ENCODE data around the gene SELENOM. TPM values are rescaled to one million over a fixed set of nuclear protein-coding genes. Genes with fewer than 3 reads are reported as not detected.

Gene SELENOM
- polyA plus RNA-seq, 1 donor from 2014 or later: 6.6 TPM

DNA sequence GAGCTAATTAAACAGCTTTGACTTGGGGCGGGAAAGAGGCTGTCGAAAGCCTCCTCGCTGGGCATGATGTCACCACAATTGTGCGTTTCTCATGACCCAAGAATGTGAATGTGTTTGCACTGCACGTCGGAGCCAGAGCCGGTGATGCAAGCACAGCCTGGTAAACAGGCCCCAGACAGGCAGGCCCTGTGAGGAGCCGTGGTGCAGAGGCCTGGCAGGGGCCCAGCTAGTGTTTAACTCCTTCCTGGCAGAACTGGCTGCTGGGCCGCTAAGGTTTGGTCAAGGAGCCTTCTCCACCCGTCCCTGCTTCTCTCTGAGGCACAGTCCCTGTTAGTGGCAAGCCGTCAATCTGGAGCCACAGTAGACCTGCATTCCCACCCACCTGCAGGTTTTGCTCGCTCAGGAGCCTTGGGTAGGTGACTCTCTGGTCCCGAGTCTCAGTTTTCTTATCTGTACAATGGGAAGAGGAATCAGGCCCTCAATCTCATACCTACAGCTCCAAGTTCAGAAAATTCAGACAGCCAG, 51.7 kb downstream of the SELENOM start:
- no peak overlapping the region for H3K4me2 ChIP-seq (ENCODE audit: low read length)

DNA sequence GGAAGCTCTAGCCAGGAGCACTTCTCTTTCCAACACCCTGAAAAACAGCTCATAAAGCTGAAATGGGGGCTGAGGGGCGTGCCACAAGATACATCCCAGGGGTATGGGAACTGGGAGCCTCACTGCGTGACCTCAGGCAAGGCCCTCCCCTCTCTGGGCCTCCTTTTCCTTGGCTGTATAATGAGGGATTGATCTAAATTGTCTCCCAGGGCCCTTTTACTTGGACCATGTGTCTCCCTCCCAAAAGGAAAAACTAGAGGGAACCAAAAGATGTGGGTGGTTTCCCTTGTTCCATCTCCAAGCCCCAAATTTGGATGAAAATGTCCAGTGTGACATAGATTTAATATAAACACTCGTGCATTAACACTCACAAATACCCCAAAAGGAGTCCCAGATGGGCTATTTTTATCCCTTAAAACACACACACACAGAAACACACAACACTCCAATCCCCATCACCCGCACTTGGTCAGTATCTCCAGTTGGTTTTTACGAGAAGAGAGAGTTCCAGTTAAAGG, 52.2 kb downstream of the SELENOM start:
- H3K4me3 ChIP-seq (ENCODE audit: low read length): no peak overlapping the region
- no peak overlapping the region for H3K27ac ChIP-seq (ENCODE audit: low read length)
- H3K9ac ChIP-seq (ENCODE audit: low read length): no peak overlapping the region

More for the DNA sequence above, 51.7 kb downstream of the SELENOM start:
- no peak overlapping the region for H3K4me3 ChIP-seq (ENCODE audit: low read length)
- H4K20me1 ChIP-seq (ENCODE audit: insufficient read depth): no peaks in the 10 kb centered on the region
- H3K9me3 ChIP-seq (ENCODE audit: low read length): no peaks in the 10 kb centered on the region
- H3K27ac ChIP-seq (ENCODE audit: low read length): no peak overlapping the region
- H2AFZ ChIP-seq (ENCODE audit: low read depth, low read length): no peak overlapping the region
- TF ChIP-seq RAD21 (conservative IDR thresholded peaks at IDR 0.05): no peak
- no peaks in the 10 kb centered on the region for H3K9me2 ChIP-seq (ENCODE audit: insufficient read depth, low read length)
- no peaks in the 10 kb centered on the region for H3K79me2 ChIP-seq (replicated peaks; ENCODE audit: insufficient read depth, low read length)
- H3K36me3 ChIP-seq (ENCODE audit: insufficient read depth, low read length): no peaks in the 10 kb centered on the region
- no peaks in the 10 kb centered on the region for H3K27me3 ChIP-seq (ENCODE audit: insufficient read depth, low read depth, low read length)
- H3F3A ChIP-seq (ENCODE audit: insufficient read depth, low read length, poor library complexity, severe bottlenecking): no peaks in the 10 kb centered on the region
- H3K9ac ChIP-seq (ENCODE audit: low read length): no peak overlapping the region

More for the DNA sequence above, 52.2 kb downstream of the SELENOM start:
- no peaks in the 10 kb centered on the region for H3K27me3 ChIP-seq (ENCODE audit: insufficient read depth, low read depth, low read length)
- TF ChIP-seq TAF1 (IDR thresholded peaks at IDR 0.05; ENCODE audit: low read depth) (no peak), MXI1 (conservative IDR thresholded peaks at IDR 0.05; ENCODE audit: poor library complexity, severe bottlenecking) (no peak), RAD21 (conservative IDR thresholded peaks at IDR 0.05) (no peak), SMC3 (conservative IDR thresholded peaks at IDR 0.05; ENCODE audit: poor library complexity) (no peak), EZH2 (IDR thresholded peaks at IDR 0.05; ENCODE audit: borderline replicate concordance, insufficient read depth, low read length, poor library complexity, severe bottlenecking) (no peak), POLR2AphosphoS5 (IDR thresholded peaks at IDR 0.05) (no peak), EP300 (conservative IDR thresholded peaks at IDR 0.05; ENCODE audit: poor library complexity, severe bottlenecking) (no peak)
- TF ChIP-seq, protein P1, sequence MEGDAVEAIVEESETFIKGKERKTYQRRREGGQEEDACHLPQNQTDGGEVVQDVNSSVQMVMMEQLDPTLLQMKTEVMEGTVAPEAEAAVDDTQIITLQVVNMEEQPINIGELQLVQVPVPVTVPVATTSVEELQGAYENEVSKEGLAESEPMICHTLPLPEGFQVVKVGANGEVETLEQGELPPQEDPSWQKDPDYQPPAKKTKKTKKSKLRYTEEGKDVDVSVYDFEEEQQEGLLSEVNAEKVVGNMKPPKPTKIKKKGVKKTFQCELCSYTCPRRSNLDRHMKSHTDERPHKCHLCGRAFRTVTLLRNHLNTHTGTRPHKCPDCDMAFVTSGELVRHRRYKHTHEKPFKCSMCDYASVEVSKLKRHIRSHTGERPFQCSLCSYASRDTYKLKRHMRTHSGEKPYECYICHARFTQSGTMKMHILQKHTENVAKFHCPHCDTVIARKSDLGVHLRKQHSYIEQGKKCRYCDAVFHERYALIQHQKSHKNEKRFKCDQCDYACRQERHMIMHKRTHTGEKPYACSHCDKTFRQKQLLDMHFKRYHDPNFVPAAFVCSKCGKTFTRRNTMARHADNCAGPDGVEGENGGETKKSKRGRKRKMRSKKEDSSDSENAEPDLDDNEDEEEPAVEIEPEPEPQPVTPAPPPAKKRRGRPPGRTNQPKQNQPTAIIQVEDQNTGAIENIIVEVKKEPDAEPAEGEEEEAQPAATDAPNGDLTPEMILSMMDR (IDR thresholded peaks at IDR 0.05; ENCODE audit: poor library complexity, severe bottlenecking): no peak
- TF ChIP-seq, protein P2, sequence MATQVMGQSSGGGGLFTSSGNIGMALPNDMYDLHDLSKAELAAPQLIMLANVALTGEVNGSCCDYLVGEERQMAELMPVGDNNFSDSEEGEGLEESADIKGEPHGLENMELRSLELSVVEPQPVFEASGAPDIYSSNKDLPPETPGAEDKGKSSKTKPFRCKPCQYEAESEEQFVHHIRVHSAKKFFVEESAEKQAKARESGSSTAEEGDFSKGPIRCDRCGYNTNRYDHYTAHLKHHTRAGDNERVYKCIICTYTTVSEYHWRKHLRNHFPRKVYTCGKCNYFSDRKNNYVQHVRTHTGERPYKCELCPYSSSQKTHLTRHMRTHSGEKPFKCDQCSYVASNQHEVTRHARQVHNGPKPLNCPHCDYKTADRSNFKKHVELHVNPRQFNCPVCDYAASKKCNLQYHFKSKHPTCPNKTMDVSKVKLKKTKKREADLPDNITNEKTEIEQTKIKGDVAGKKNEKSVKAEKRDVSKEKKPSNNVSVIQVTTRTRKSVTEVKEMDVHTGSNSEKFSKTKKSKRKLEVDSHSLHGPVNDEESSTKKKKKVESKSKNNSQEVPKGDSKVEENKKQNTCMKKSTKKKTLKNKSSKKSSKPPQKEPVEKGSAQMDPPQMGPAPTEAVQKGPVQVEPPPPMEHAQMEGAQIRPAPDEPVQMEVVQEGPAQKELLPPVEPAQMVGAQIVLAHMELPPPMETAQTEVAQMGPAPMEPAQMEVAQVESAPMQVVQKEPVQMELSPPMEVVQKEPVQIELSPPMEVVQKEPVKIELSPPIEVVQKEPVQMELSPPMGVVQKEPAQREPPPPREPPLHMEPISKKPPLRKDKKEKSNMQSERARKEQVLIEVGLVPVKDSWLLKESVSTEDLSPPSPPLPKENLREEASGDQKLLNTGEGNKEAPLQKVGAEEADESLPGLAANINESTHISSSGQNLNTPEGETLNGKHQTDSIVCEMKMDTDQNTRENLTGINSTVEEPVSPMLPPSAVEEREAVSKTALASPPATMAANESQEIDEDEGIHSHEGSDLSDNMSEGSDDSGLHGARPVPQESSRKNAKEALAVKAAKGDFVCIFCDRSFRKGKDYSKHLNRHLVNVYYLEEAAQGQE (IDR thresholded peaks at IDR 0.05; ENCODE audit: borderline replicate concordance): no peak
- no peaks in the 10 kb centered on the region for H4K20me1 ChIP-seq (ENCODE audit: insufficient read depth)
- no peaks in the 10 kb centered on the region for H3K36me3 ChIP-seq (ENCODE audit: insufficient read depth, low read length)
- no peaks in the 10 kb centered on the region for H3F3A ChIP-seq (ENCODE audit: insufficient read depth, low read length, poor library complexity, severe bottlenecking)
- no peak overlapping the region for H3K4me2 ChIP-seq (ENCODE audit: low read length)
- H3K9me3 ChIP-seq (ENCODE audit: low read length): no peaks in the 10 kb centered on the region
- no peak overlapping the region for H2AFZ ChIP-seq (ENCODE audit: low read depth, low read length)
- H3K79me2 ChIP-seq (replicated peaks; ENCODE audit: insufficient read depth, low read length): no peaks in the 10 kb centered on the region
- no peaks in the 10 kb centered on the region for H3K9me2 ChIP-seq (ENCODE audit: insufficient read depth, low read length)

Other genes starting within 250 kb of the SELENOM start
- gene MORC2, start 138.8 kb downstream of the SELENOM start, polyA plus RNA-seq: 15.1 and 16.2 TPM in 2 replicates
- gene TUG1, start 138.3 kb downstream of the SELENOM start, polyA plus RNA-seq: 73.5 and 77.9 TPM in 2 replicates
- 2.8 and 3.4 TPM in 2 replicates for gene SMTN, start 26.2 kb downstream of the SELENOM start, polyA plus RNA-seq
- gene INPP5J, start 15.4 kb upstream of the SELENOM start, polyA plus RNA-seq: 3.7 and 9.4 TPM in 2 replicates
- gene PLA2G3, start 32.9 kb upstream of the SELENOM start, polyA plus RNA-seq: not detected in 2 replicates
- 38.5 and 42.2 TPM in 2 replicates for gene RNF185, start 52.6 kb upstream of the SELENOM start, polyA plus RNA-seq
- gene LIMK2, start 104.7 kb upstream of the SELENOM start, polyA plus RNA-seq: 44.2 and 52.8 TPM in 2 replicates
- gene PIK3IP1, start 184.9 kb upstream of the SELENOM start, polyA plus RNA-seq: 32.0 and 38.4 TPM in 2 replicates
- gene PATZ1, start 238.8 kb upstream of the SELENOM start, polyA plus RNA-seq: 33.5 and 35.8 TPM in 2 replicates

Data from neural cell (in vitro differentiated cells).